Measurements from ENCODE around the gene MDN1. TPM values are rescaled to one million over a fixed set of nuclear protein-coding genes. Genes with fewer than 3 reads are reported as not detected.

The MDN1 gene
- total and polyA plus RNA-seq, 11 donors: 9.1 to 38.0 (median 24.4) TPM

DNA sequence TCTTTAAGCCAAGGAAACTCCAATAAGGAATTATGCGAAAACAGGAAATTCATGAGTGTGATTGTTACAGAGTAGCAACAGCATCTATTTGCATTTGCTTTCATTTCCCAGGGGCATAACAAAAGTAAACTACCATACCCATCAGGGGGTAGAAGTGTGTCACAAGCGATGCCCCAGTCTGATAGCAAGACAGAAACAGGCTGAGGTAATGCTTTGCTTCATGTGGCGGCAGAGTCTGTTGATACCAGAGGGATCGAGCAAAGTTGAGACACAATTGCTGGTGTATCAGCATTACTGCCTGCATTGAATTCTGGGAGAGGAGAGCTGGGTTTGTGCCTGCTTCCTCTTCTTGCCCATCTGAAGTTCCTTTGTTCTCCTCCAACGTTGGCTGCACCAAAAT is 129.9 kb downstream of the MDN1 start:
- H3K27me3 ChIP-seq: no peaks in the 10 kb centered on the region
- H3K9me3 ChIP-seq: no peaks in the 10 kb centered on the region
- H3K27ac ChIP-seq: peak overlapping the region in 8 of 12 donors; percentile 1 to 75 (median 44)
- TF ChIP-seq CTCF (IDR thresholded peaks at IDR 0.05): no peak
- no peak for TF ChIP-seq POLR2A (IDR thresholded peaks at IDR 0.05)
- intact Hi-C loops (cut with DNase I): loop anchor here in 1 of 10 donors (10.0 kb wide), 1 partner anchor 255 kb away; the partner anchor contains the start of gene ANKRD6
- peak in 1 of 5 donors; percentile 34 for DNase-seq
- ATAC-seq: peak in 3 of 4 donors; percentile 49 to 78 (median 69)
- peak overlapping the region in 2 of 12 donors; percentile 27 to 36 for H3K4me3 ChIP-seq
- WGBS, 4 donors: 38 to 42% (median 41%) methylated on average over 5 of the region's 5 CpGs
- H3K4me1 ChIP-seq: peaks cover 0 to 20% (median 8%) of the 10 kb centered on the region in 12 donors
- peaks cover 0 to 100% (median 93%) of the 10 kb centered on the region in 9 donors for H3K36me3 ChIP-seq

DNA sequence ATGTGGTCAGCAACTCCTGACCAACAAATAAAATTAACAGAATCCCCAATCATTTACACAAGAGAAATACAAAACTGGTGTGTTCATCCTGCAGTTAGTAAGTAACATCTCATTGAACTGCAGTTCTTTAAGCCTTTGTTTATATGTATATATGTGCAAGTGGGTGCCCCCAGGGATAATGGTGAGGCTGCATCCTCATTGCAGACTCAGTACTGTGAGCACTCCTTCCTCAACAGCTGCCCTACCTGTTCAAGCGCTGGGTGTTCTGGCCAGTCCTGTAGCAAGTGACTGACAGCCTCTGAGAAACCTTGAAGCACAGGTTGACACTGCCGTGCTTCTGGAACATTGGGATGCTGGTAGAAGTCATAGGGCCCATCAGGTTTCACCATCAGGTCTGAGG is 131.3 kb downstream of the MDN1 start:
- no peak for ATAC-seq
- Histone ChIP-seq H3K4me3 (no peak overlapping the region), H3K27ac (no peak overlapping the region), H3K9me3 (no peaks in the 10 kb centered on the region), H3K4me1 (peaks cover 0 to 20% (median 8%) of the 10 kb centered on the region in 12 donors), H3K36me3 (peaks cover 0 to 100% (median 91%) of the 10 kb centered on the region in 9 donors), H3K27me3 (no peaks in the 10 kb centered on the region)
- TF ChIP-seq CTCF (IDR thresholded peaks at IDR 0.05): no peak
- no peak for TF ChIP-seq POLR2A (IDR thresholded peaks at IDR 0.05)
- no peak for DNase-seq
- intact Hi-C loops (cut with DNase I): loop anchor here in 1 of 10 donors (10.0 kb wide), 1 partner anchor 254 kb away; the partner anchor contains the start of gene ANKRD6
- WGBS, 4 donors: 97 to 100% (median 99%) methylated on average over 2 of the region's 2 CpGs

DNA sequence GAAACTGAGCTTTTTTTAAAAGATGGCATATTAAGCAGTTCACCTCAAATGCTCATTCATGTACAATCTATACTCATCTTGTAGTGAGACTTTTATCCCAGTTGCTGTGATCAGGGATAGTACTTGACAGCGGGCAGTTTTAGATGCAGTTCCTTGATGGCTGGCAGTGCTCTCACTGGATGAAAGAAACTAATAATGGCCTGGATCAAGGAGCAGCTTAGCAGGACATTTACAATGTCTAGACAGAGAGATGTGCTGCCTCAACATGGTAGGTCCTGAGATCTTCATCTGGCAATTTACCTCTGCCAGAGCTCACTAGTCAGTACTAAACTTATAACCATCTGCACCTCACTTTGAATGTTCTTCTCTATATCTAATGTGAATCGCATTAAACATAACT is 134.3 kb downstream of the MDN1 start:
- TF ChIP-seq CTCF (IDR thresholded peaks at IDR 0.05) (no peak), POLR2A (IDR thresholded peaks at IDR 0.05) (no peak)
- H3K36me3 ChIP-seq: peaks cover 0 to 100% (median 85%) of the 10 kb centered on the region in 9 donors
- DNase-seq (no peak), ATAC-seq (no peak)
- no peak overlapping the region for H3K27ac ChIP-seq
- no peaks in the 10 kb centered on the region for H3K9me3 ChIP-seq
- 91 to 100% (median 98%) methylated on average over 2 of the region's 2 CpGs for WGBS, 4 donors
- intact Hi-C loops (cut with DNase I): loop anchor here in 1 of 10 donors (10.0 kb wide), 1 partner anchor 251 kb away; the partner anchor contains the start of gene ANKRD6
- no peak overlapping the region for H3K4me3 ChIP-seq
- peaks cover 0 to 25% (median 8%) of the 10 kb centered on the region in 12 donors for H3K4me1 ChIP-seq
- no peaks in the 10 kb centered on the region for H3K27me3 ChIP-seq

- Histone ChIP-seq H3K4me3 (no peak overlapping the region), H3K27ac (no peak overlapping the region), H3K27me3 (no peaks in the 10 kb centered on the region), H3K36me3 (peaks cover 0 to 100% (median 89%) of the 10 kb centered on the region in 9 donors), H3K9me3 (no peaks in the 10 kb centered on the region), H3K4me1 (peaks cover 0 to 22% (median 5%) of the 10 kb centered on the region in 12 donors)
- intact Hi-C loops (cut with DNase I): loop anchor here in 1 of 10 donors (10.0 kb wide), 1 partner anchor 248 kb away; the partner anchor contains the start of gene ANKRD6
- ATAC-seq: no peak
- 77 to 96% (median 93%) methylated on average over 1 of the region's 1 CpG for WGBS, 4 donors
- no peak for DNase-seq
- no peak for TF ChIP-seq POLR2A (IDR thresholded peaks at IDR 0.05)
- no peak for TF ChIP-seq CTCF (IDR thresholded peaks at IDR 0.05)
Observed at GRCh38 chr6:89682991-89683390, 136.6 kb downstream of the MDN1 start.
